KMS-11 (cell line): ENCODE measurements around the gene NR2E1.

Source experiments
- H2AFZ ChIP-seq: fragments of 200-600 bp; sonication (generic); 2 replicates; pipeline ENCODE4 v1.6.1; 2016; ENCODE audit warnings: antibody characterized with exemption, mixed run types, low read depth
- H3K27ac ChIP-seq: fragments of 200-600 bp; sonication (generic); 2 replicates; pipeline ENCODE4 v1.6.1; 2016; ENCODE audit warnings: mild to moderate bottlenecking, mixed run types
- H3K27me3 ChIP-seq: fragments of 200-600 bp; sonication (generic); 2 replicates; pipeline ENCODE4 v1.6.1; 2017; ENCODE audit warnings: mild to moderate bottlenecking, low read depth, mixed run types, moderate library complexity; ENCODE audit not compliant: insufficient read depth
- H3K36me3 ChIP-seq: fragments of 200-600 bp; sonication (generic); 2 replicates; pipeline ENCODE4 v1.6.1; 2017; ENCODE audit warnings: mild to moderate bottlenecking, mixed run types; ENCODE audit not compliant: insufficient read depth
- H3K4me1 ChIP-seq: fragments of 200-600 bp; sonication (generic); 2 replicates; pipeline ENCODE4 v1.6.1; 2016; ENCODE audit warnings: mild to moderate bottlenecking, low read depth, mixed run types; ENCODE audit not compliant: poor library complexity, severe bottlenecking
- H3K4me2 ChIP-seq: fragments of 200-600 bp; sonication (generic); 2 replicates; pipeline ENCODE4 v1.7.0; 2016; ENCODE audit warnings: mild to moderate bottlenecking, mixed run types
- H3K4me3 ChIP-seq: fragments of 200-600 bp; sonication (generic); IDR thresholded peaks from 2 replicates; pipeline ENCODE4 v1.6.1; 2017; ENCODE audit warnings: low read depth, low read length, mixed read lengths; ENCODE audit not compliant: insufficient read depth
- H3K79me2 ChIP-seq: fragments of 200-600 bp; sonication (generic); 2 replicates; pipeline ENCODE4 v1.6.1; 2016; ENCODE audit warnings: low read depth, mixed run types; ENCODE audit not compliant: insufficient read depth
- H3K9ac ChIP-seq: fragments of 200-600 bp; sonication (generic); 2 replicates; pipeline ENCODE4 v1.6.1; 2016; ENCODE audit warnings: mild to moderate bottlenecking, mixed run types
- H4K20me1 ChIP-seq: fragments of 200-600 bp; sonication (generic); 2 replicates; pipeline ENCODE4 v1.6.1; 2016; ENCODE audit warnings: mild to moderate bottlenecking, mixed run types; ENCODE audit not compliant: insufficient read depth
- TF ChIP-seq, protein P1 (sequence below): fragments of 200-600 bp; sonication (generic); conservative IDR thresholded peaks from 2 replicates; pipeline ENCODE4 v1.6.1; 2017; ENCODE audit warnings: low read depth, mild to moderate bottlenecking, antibody characterized with exemption, low read length, moderate library complexity, mixed read lengths

NR2E1 gene

DNA sequence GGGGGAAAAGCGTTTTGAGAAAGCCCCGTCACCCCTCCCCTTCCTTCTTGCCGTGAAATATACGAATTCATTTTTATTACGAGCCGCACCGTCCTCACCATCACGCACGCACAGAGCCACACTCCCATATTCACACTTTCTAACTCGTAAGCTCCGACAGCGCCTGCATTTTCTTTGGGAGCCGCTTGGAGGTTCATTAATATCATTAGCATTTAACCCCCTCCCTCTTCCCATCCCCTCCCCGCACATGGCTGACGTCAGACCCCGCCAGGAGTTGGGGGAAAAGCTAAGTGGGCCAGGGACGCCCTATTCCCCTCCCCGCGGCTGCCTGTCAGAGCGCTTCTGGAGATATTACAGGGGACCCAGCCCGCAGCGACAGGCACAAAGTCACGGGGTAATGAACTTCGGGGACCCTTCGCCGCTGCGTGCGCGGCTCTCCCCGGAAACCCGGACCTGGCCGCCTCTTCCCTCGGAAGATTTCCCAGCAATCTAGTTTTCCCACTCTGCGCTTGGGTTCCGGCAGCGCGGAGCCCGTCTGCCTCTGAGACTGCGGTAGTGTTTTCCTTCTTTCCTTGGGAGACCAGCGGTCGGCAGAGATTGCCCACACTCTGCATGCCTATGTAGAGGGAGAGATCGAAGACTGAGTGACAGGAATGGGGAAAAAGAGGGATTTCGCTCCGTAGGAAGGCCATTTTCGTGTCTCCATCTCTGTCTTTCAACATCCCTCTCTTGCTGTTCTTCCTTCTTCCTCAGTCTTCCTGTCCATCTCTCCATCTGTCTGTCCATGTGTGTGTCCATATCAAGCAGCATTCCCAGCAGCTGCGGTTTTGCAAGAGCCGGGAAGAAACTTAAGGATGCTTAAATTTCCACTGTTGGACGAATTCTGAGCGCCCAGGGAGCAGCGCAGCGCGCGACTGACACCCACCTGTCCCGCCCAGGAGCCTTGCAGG lies at the start of gene NR2E1:
TSS of gene NR2E1 (plus strand) at position 309 of the 950 bp plus-strand sequence. CDS start 744 bp downstream, outside the sequence.
- TF ChIP-seq, protein P1, sequence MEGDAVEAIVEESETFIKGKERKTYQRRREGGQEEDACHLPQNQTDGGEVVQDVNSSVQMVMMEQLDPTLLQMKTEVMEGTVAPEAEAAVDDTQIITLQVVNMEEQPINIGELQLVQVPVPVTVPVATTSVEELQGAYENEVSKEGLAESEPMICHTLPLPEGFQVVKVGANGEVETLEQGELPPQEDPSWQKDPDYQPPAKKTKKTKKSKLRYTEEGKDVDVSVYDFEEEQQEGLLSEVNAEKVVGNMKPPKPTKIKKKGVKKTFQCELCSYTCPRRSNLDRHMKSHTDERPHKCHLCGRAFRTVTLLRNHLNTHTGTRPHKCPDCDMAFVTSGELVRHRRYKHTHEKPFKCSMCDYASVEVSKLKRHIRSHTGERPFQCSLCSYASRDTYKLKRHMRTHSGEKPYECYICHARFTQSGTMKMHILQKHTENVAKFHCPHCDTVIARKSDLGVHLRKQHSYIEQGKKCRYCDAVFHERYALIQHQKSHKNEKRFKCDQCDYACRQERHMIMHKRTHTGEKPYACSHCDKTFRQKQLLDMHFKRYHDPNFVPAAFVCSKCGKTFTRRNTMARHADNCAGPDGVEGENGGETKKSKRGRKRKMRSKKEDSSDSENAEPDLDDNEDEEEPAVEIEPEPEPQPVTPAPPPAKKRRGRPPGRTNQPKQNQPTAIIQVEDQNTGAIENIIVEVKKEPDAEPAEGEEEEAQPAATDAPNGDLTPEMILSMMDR, result no peak
- Histone ChIP-seq H3K36me3 (no peaks in the 10 kb centered on the region), H3K27ac (no peak within 1 kb of the TSS), H3K4me3 (no peak within 1 kb of the TSS), H3K9ac (no peak within 1 kb of the TSS), H3K4me1 (no peaks in the 10 kb centered on the region), H4K20me1 (no peaks in the 10 kb centered on the region), H3K79me2 (no peaks in the 10 kb centered on the region), H2AFZ (no peak within 1 kb of the TSS), H3K4me2 (no peak within 1 kb of the TSS), H3K27me3 (no peaks in the 10 kb centered on the region)

DNA sequence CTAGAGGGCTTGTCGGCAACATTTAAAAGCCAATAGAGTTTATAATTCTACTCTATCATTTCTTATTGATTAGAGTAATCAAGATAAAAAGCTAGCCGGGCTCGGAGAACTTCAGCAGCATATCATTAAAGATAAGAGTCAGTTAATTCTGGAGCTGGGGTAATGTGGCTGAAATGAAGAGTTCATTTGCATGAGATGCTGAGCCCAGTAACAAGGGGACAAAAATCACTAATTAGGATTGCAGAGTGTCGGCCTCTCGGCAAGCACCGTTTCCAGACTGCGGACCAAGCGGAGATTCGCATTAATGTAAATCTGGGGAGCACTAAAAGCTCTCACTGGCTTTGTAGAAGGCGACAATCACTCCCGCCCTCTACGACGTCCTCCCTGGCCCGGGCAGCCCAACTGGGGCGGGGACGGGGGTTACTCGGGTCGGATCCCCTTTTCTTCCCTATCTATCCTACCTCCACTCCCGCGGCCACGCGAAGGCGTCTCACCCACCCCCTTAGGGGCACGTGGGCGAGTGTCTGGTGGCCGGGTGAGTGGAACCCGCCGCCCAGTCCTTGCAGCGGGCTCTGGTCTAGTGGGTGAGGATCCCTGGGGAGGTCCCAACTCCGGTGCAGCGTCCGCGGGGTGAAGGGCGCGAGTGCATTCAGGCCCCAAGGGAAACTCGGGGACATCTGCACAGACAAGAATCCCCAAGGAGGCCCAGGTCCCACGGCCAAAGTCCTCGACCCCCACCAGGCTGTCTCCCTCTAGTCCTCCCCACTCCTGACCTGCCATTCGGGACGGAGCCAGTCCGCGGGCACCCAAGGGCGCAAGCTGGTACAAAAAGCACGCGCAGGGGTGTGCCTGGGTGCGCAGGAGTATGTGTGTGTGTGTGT lies 49.0 kb upstream of the NR2E1 start:
- TF ChIP-seq, protein P1, result no peak
- no peak overlapping the region for H3K27ac ChIP-seq
- no peak overlapping the region; the same call in 1 of the 2 replicates for H2AFZ ChIP-seq
- no peak overlapping the region for H3K9ac ChIP-seq
- no peaks in the 10 kb centered on the region for H3K79me2 ChIP-seq
- no peaks in the 10 kb centered on the region for H3K4me1 ChIP-seq
- H3K36me3 ChIP-seq, result no peaks in the 10 kb centered on the region
- no peaks in the 10 kb centered on the region; the same call in 1 of the 2 replicates for H3K27me3 ChIP-seq
- H3K4me2 ChIP-seq, result no peak overlapping the region
- no peak overlapping the region for H3K4me3 ChIP-seq
- no peaks in the 10 kb centered on the region for H4K20me1 ChIP-seq

DNA sequence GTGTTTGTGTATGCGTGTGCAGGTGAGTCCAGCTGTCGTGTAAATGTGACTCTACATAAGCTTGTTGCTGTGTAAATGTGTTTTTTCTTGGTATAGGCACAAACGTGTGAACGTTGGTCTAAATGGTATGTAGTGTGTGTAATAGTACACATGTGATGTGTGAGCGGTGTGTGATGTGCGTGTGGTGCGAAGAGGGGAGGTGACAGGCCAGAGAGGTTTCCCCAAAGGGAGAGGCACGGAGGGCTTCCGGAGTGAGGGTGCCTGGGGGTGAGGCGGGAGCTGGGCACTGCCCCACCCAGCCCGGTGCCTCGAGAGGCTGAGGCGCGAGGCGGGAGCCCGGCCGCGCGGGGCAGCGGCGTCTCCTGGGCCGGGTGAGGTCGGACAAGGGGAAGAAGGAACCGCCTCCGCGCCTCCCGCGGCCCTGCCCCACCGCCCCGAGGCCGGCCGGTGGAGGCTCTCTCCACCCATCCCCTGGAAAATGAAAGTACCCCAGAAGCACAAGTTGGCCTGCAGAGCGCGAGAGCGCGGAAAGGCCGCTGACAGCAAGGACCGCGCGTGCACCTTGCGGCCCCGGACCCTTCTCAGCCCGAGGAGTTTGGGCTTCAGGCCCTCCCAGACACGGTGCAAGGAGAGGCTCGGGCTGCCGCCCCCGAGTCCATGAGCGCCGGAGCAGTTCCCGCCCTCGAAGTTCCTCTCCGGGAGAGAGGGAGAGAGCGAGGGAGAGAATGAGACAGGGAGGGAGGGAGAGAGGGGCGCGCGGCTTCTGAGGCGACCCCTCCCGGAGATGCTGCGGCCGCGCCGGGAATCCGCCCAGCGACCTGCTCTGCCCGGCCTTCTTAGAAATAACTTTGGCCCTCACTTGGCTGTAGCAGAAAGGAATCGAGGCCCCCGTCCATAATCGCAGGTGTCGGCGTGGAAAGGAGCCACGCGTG lies 48.1 kb upstream of the NR2E1 start:
- H3K4me2 ChIP-seq, result peak overlapping the region; percentile 45
- no peak overlapping the region for H3K4me3 ChIP-seq
- no peaks in the 10 kb centered on the region for H3K4me1 ChIP-seq
- no peaks in the 10 kb centered on the region for H3K79me2 ChIP-seq
- peak overlapping the region; percentile 85 for H2AFZ ChIP-seq
- no peaks in the 10 kb centered on the region for H4K20me1 ChIP-seq
- H3K9ac ChIP-seq, result peak overlapping the region; percentile 18; the same call in 1 of the 2 replicates
- TF ChIP-seq, protein P1, result no peak
- H3K27ac ChIP-seq, result no peak overlapping the region
- no peaks in the 10 kb centered on the region for H3K36me3 ChIP-seq
- no peaks in the 10 kb centered on the region; the same call in 1 of the 2 replicates for H3K27me3 ChIP-seq
